ENCODE results near the gene ADGRV1.

DNA sequence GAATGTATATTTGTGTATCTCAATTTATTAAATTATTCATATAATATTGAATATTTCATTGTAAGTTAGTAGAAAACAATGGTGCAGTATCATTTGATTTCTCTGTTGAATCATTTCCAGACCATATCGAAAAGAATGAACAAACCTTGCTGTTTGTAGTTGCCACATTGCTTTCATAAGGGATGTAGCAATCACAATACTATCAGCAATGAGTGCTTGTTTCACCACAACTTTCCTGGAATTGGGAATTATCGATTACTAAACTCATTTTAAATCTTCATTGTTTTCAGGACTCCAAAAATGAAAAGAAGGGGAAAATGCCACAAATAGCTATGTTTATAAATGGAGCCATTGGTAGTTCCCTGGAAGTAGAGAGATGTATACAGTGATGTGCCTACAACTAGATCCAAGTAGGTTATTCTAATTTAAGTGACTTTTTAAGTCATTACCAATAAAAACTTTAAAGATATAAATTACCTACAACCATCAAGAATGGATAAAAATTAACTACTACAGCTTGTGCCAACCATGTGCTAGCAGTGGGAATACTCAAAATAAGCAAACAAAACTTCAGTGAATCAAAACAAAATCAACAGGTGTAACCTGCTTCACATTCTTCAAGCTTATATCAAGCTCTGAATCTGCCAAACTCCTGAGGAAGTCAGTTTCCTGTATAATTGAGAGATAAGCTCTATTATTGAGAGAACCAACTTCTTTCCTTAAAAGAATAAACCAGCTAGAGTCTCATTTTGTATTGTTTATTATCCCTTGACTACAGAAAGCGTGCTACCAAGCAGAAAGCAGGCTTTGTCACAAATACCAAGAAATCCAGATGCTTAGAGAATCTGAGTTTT lies 358.6 kb downstream of the ADGRV1 start:
- no peak for TF ChIP-seq GATA2 (IDR thresholded peaks at IDR 0.05; ENCODE audit: low read depth, low read length)
- no peak for TF ChIP-seq GATA3 (IDR thresholded peaks at IDR 0.05; ENCODE audit: low read depth, low read length)
